ENCODE data around the gene PLGLB1. TPM values are rescaled to one million over a fixed set of nuclear protein-coding genes. Genes with fewer than 3 reads are reported as not detected.
"Not testable (repeated sequence)": the region's sequence is repeated elsewhere in the genome, so short reads cannot be mapped to it uniquely, and the experiment has no call there.

Gene PLGLB1
- total RNA-seq (2014; rRNA removed; shearing (Covaris generic); ENCODE audit: low replicate concordance) = 4.1 and 12.2 TPM in 2 replicates

GRCh38 chr2:87021744-87022143 is at the start of gene PLGLB1:
Gene PLGLB1, minus strand, starts transcription at chr2:87021844. Its CDS starts 61 bp downstream, at chr2:87021783.
- H4K20me1 ChIP-seq (ENCODE audit: insufficient read depth, low read depth, low read length); H3K4me3 ChIP-seq (ENCODE audit: low read length); H3K4me2 ChIP-seq (ENCODE audit: low read depth, low read length, poor library complexity, severe bottlenecking); H2AFZ ChIP-seq (ENCODE audit: low read length); H3K27me3 ChIP-seq (ENCODE audit: low read length); H3K9me3 ChIP-seq (ENCODE audit: low read length); DNase-seq; H3K4me1 ChIP-seq (ENCODE audit: low read length); H3K9ac ChIP-seq (ENCODE audit: low read length); H3K36me3 ChIP-seq (ENCODE audit: insufficient read depth, low read length); H3K27ac ChIP-seq (ENCODE audit: low read length); H3K9me2 ChIP-seq (replicated peaks; ENCODE audit: insufficient read depth, low read length); H3K79me2 ChIP-seq (ENCODE audit: low read length): not testable (repeated sequence)

GRCh38 chr2:87064305-87064704 is 42.7 kb upstream of the PLGLB1 start:
- not testable (repeated sequence) for H3K9me3 ChIP-seq (ENCODE audit: low read length); H3K27me3 ChIP-seq (ENCODE audit: low read length); H3K4me3 ChIP-seq (ENCODE audit: low read length); H3K4me1 ChIP-seq (ENCODE audit: low read length); DNase-seq; H3K27ac ChIP-seq (ENCODE audit: low read length); H2AFZ ChIP-seq (ENCODE audit: low read length); H3K4me2 ChIP-seq (ENCODE audit: low read depth, low read length, poor library complexity, severe bottlenecking); H3K36me3 ChIP-seq (ENCODE audit: insufficient read depth, low read length); H3K9me2 ChIP-seq (replicated peaks; ENCODE audit: insufficient read depth, low read length); H4K20me1 ChIP-seq (ENCODE audit: insufficient read depth, low read depth, low read length); H3K9ac ChIP-seq (ENCODE audit: low read length)
- H3K79me2 ChIP-seq (ENCODE audit: low read length) = peaks cover 24% of the 10 kb centered on the region

GRCh38 chr2:87063431-87063830 is 41.8 kb upstream of the PLGLB1 start:
- not testable (repeated sequence) for H2AFZ ChIP-seq (ENCODE audit: low read length); H3K27me3 ChIP-seq (ENCODE audit: low read length); H3K9me2 ChIP-seq (replicated peaks; ENCODE audit: insufficient read depth, low read length); H3K9ac ChIP-seq (ENCODE audit: low read length); H3K4me3 ChIP-seq (ENCODE audit: low read length); H3K4me2 ChIP-seq (ENCODE audit: low read depth, low read length, poor library complexity, severe bottlenecking); H3K4me1 ChIP-seq (ENCODE audit: low read length); H4K20me1 ChIP-seq (ENCODE audit: insufficient read depth, low read depth, low read length); H3K27ac ChIP-seq (ENCODE audit: low read length); H3K36me3 ChIP-seq (ENCODE audit: insufficient read depth, low read length); DNase-seq; H3K9me3 ChIP-seq (ENCODE audit: low read length)
- peaks cover 20% of the 10 kb centered on the region for H3K79me2 ChIP-seq (ENCODE audit: low read length)

- not testable (repeated sequence) for H3K4me1 ChIP-seq (ENCODE audit: low read length); H3K27me3 ChIP-seq (ENCODE audit: low read length); H3K27ac ChIP-seq (ENCODE audit: low read length); H3K9me3 ChIP-seq (ENCODE audit: low read length); H4K20me1 ChIP-seq (ENCODE audit: insufficient read depth, low read depth, low read length); H3K9me2 ChIP-seq (replicated peaks; ENCODE audit: insufficient read depth, low read length); H2AFZ ChIP-seq (ENCODE audit: low read length); H3K4me3 ChIP-seq (ENCODE audit: low read length); H3K36me3 ChIP-seq (ENCODE audit: insufficient read depth, low read length); H3K4me2 ChIP-seq (ENCODE audit: low read depth, low read length, poor library complexity, severe bottlenecking); DNase-seq; H3K9ac ChIP-seq (ENCODE audit: low read length)
- H3K79me2 ChIP-seq (ENCODE audit: low read length) = peaks cover 11% of the 10 kb centered on the region
Measured at GRCh38 chr2:87061519-87061918, 39.9 kb upstream of the PLGLB1 start.

- H3K27ac ChIP-seq (ENCODE audit: low read length); H3K27me3 ChIP-seq (ENCODE audit: low read length); H3K4me3 ChIP-seq (ENCODE audit: low read length); H2AFZ ChIP-seq (ENCODE audit: low read length); H3K9ac ChIP-seq (ENCODE audit: low read length); H3K36me3 ChIP-seq (ENCODE audit: insufficient read depth, low read length); DNase-seq; H3K4me1 ChIP-seq (ENCODE audit: low read length); H3K9me2 ChIP-seq (replicated peaks; ENCODE audit: insufficient read depth, low read length); H3K79me2 ChIP-seq (ENCODE audit: low read length); H3K9me3 ChIP-seq (ENCODE audit: low read length); H3K4me2 ChIP-seq (ENCODE audit: low read depth, low read length, poor library complexity, severe bottlenecking); H4K20me1 ChIP-seq (ENCODE audit: insufficient read depth, low read depth, low read length): not testable (repeated sequence)
Measured at GRCh38 chr2:87057606-87058005, 36.0 kb upstream of the PLGLB1 start.

GRCh38 chr2:87056843-87057242 is 35.2 kb upstream of the PLGLB1 start:
- DNase-seq; H3K4me1 ChIP-seq (ENCODE audit: low read length); H3K9me3 ChIP-seq (ENCODE audit: low read length); H4K20me1 ChIP-seq (ENCODE audit: insufficient read depth, low read depth, low read length); H2AFZ ChIP-seq (ENCODE audit: low read length); H3K4me3 ChIP-seq (ENCODE audit: low read length); H3K9me2 ChIP-seq (replicated peaks; ENCODE audit: insufficient read depth, low read length); H3K79me2 ChIP-seq (ENCODE audit: low read length); H3K9ac ChIP-seq (ENCODE audit: low read length); H3K4me2 ChIP-seq (ENCODE audit: low read depth, low read length, poor library complexity, severe bottlenecking); H3K27me3 ChIP-seq (ENCODE audit: low read length); H3K36me3 ChIP-seq (ENCODE audit: insufficient read depth, low read length); H3K27ac ChIP-seq (ENCODE audit: low read length): not testable (repeated sequence)

- not testable (repeated sequence) for H3K4me1 ChIP-seq (ENCODE audit: low read length); H3K27ac ChIP-seq (ENCODE audit: low read length); H3K9ac ChIP-seq (ENCODE audit: low read length); H4K20me1 ChIP-seq (ENCODE audit: insufficient read depth, low read depth, low read length); H3K9me2 ChIP-seq (replicated peaks; ENCODE audit: insufficient read depth, low read length); H2AFZ ChIP-seq (ENCODE audit: low read length); H3K9me3 ChIP-seq (ENCODE audit: low read length); DNase-seq; H3K27me3 ChIP-seq (ENCODE audit: low read length); H3K4me3 ChIP-seq (ENCODE audit: low read length); H3K4me2 ChIP-seq (ENCODE audit: low read depth, low read length, poor library complexity, severe bottlenecking); H3K79me2 ChIP-seq (ENCODE audit: low read length); H3K36me3 ChIP-seq (ENCODE audit: insufficient read depth, low read length)
Measured at GRCh38 chr2:87056435-87056834, 34.8 kb upstream of the PLGLB1 start.

GRCh38 chr2:87054375-87054774 is 32.7 kb upstream of the PLGLB1 start:
- not testable (repeated sequence) for H3K4me1 ChIP-seq (ENCODE audit: low read length); H2AFZ ChIP-seq (ENCODE audit: low read length); H3K27me3 ChIP-seq (ENCODE audit: low read length); H3K9me3 ChIP-seq (ENCODE audit: low read length); H3K36me3 ChIP-seq (ENCODE audit: insufficient read depth, low read length); DNase-seq; H3K4me2 ChIP-seq (ENCODE audit: low read depth, low read length, poor library complexity, severe bottlenecking); H3K27ac ChIP-seq (ENCODE audit: low read length); H4K20me1 ChIP-seq (ENCODE audit: insufficient read depth, low read depth, low read length); H3K9me2 ChIP-seq (replicated peaks; ENCODE audit: insufficient read depth, low read length); H3K9ac ChIP-seq (ENCODE audit: low read length); H3K79me2 ChIP-seq (ENCODE audit: low read length); H3K4me3 ChIP-seq (ENCODE audit: low read length)

- not testable (repeated sequence) for H3K27me3 ChIP-seq (ENCODE audit: low read length); DNase-seq; H2AFZ ChIP-seq (ENCODE audit: low read length); H3K27ac ChIP-seq (ENCODE audit: low read length); H3K9me3 ChIP-seq (ENCODE audit: low read length); H3K79me2 ChIP-seq (ENCODE audit: low read length); H3K4me1 ChIP-seq (ENCODE audit: low read length); H3K9ac ChIP-seq (ENCODE audit: low read length); H3K4me2 ChIP-seq (ENCODE audit: low read depth, low read length, poor library complexity, severe bottlenecking); H4K20me1 ChIP-seq (ENCODE audit: insufficient read depth, low read depth, low read length); H3K4me3 ChIP-seq (ENCODE audit: low read length); H3K9me2 ChIP-seq (replicated peaks; ENCODE audit: insufficient read depth, low read length); H3K36me3 ChIP-seq (ENCODE audit: insufficient read depth, low read length)
Measured at GRCh38 chr2:87041321-87041978, 19.8 kb upstream of the PLGLB1 start.
